Measurements from ENCODE around the gene TSPAN18. TPM values are rescaled to one million over a fixed set of nuclear protein-coding genes. Genes with fewer than 3 reads are reported as not detected.

TSPAN18 gene
- total RNA-seq, 4 donors from 2014 or later = 31.1 to 74.6 (median 34.7) TPM

DNA sequence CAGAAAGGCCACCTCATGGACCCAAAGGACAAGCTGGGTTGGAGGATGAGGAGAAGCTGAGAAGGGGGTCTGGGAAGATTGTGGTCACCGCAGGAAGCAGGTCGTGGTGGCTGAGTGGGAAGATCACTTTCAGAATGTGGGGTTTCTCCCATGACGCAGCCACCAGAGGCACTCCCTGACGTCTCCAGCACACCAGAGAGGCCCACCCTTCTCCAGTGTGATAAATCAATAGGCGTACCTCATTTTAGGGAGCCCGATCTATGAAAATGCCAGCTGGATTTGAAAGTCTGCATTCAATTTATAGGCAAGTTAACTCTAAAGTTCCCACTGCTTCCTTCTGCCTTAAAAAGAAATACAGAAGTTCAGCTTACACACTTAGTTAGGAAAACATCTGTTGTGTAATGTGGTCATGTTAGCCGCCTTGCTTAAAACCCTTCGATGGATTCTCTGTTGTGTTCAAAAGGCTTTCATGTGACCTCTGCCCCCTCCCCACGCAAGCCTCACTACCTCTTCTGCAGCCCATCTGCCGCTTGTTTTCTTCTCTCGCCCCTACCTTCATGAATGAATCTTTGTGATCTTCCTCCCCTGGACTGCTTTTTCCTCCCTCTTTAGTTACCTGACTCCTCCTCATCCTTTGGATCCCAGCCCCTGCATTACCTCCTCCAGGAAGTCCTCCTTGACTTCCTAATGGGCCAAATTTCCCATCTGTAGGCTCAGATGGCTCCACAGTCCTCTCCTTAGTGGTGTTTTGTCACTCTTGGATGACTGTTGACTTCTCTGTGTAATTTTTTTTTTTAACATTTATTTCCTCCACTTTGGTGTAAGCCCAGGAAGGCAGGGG, 10.7 kb downstream of the TSPAN18 start:
- 66 to 74% methylated on average over 11 of the region's 11 CpGs for WGBS, 2 donors (ENCODE audit: low coverage in 1 of 2)
- no peak overlapping the region for H3K4me3 ChIP-seq
- H3K36me3 ChIP-seq = no peaks in the 10 kb centered on the region
- TF ChIP-seq EP300 (IDR thresholded peaks at IDR 0.05) (no peak), POLR2AphosphoS5 (IDR thresholded peaks at IDR 0.05) (no peak)
- TF ChIP-seq, protein P1, sequence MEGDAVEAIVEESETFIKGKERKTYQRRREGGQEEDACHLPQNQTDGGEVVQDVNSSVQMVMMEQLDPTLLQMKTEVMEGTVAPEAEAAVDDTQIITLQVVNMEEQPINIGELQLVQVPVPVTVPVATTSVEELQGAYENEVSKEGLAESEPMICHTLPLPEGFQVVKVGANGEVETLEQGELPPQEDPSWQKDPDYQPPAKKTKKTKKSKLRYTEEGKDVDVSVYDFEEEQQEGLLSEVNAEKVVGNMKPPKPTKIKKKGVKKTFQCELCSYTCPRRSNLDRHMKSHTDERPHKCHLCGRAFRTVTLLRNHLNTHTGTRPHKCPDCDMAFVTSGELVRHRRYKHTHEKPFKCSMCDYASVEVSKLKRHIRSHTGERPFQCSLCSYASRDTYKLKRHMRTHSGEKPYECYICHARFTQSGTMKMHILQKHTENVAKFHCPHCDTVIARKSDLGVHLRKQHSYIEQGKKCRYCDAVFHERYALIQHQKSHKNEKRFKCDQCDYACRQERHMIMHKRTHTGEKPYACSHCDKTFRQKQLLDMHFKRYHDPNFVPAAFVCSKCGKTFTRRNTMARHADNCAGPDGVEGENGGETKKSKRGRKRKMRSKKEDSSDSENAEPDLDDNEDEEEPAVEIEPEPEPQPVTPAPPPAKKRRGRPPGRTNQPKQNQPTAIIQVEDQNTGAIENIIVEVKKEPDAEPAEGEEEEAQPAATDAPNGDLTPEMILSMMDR (IDR thresholded peaks at IDR 0.05) = no peak
- no peaks in the 10 kb centered on the region for H3K9me3 ChIP-seq
- peak overlapping the region in 3 of 4 donors; percentile 12 to 92 (median 91) for H3K27ac ChIP-seq
- ATAC-seq = no peak
- no peaks in the 10 kb centered on the region for H3K27me3 ChIP-seq
- peaks cover 0 to 80% (median 24%) of the 10 kb centered on the region in 3 donors for H3K4me1 ChIP-seq

DNA sequence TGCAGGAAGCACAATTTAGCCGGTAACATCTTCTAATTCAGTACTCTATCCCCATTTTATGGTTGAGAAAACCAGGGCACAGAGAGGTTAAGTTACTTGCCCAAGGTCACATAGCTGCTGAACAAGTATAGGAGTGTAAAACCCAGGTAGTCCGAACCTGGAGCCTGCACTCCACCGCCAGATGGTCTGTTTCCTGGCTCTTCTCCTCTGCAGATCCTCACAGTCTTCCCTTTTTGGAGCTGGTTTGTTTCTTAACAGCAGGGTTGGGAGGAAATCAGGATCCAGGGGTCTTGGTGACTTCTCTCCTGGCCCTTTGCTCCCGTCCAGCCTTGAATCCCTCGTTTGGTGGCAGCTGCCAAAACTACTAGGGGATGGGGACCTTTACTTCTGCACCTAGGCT, 12.0 kb downstream of the TSPAN18 start:
- ATAC-seq = no peak
- no peak for TF ChIP-seq POLR2AphosphoS5 (IDR thresholded peaks at IDR 0.05)
- no peak for TF ChIP-seq EP300 (IDR thresholded peaks at IDR 0.05)
- TF ChIP-seq, protein P1 (IDR thresholded peaks at IDR 0.05) = no peak
- TF ChIP-seq POLR2A (IDR thresholded peaks at IDR 0.05) = no peak
- Histone ChIP-seq H3K9me3 (no peaks in the 10 kb centered on the region), H3K36me3 (no peaks in the 10 kb centered on the region), H3K4me1 (peaks cover 4 to 80% (median 37%) of the 10 kb centered on the region in 3 donors), H3K27me3 (no peaks in the 10 kb centered on the region), H3K4me3 (no peak overlapping the region), H3K27ac (peak overlapping the region in 2 of 4 donors; percentile 17 to 85)
- 62 to 100% methylated on average over 2 of the region's 5 CpGs for WGBS, 2 donors (ENCODE audit: low coverage in 1 of 2)

DNA sequence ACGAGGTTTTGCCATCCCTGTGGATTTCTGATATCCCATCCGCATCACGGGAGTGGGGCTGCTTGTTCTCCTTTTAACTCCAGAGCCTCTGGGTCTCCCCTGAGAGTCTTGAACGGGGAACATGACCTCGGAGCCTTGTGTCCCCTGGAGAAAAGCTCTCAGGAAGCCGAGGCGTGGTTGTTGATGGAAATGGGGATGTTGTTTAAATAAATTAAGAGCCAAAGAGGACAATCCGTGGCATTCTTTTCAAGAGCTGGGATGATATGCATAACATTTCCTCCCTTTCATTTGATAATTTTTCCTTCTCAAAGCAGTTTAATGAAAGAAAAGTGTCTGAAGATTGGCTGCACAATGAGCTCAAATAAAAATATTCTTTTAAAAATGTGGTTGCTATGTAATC, 14.2 kb downstream of the TSPAN18 start:
- Histone ChIP-seq H3K27ac (peak overlapping the region in 3 of 4 donors; percentile 82 to 86 (median 85)), H3K9me3 (no peaks in the 10 kb centered on the region), H3K27me3 (no peaks in the 10 kb centered on the region), H3K4me1 (peaks cover 9 to 79% (median 36%) of the 10 kb centered on the region in 3 donors), H3K4me3 (no peak overlapping the region), H3K36me3 (no peaks in the 10 kb centered on the region)
- no peak for ATAC-seq
- TF ChIP-seq POLR2A (IDR thresholded peaks at IDR 0.05) (no peak), POLR2AphosphoS5 (IDR thresholded peaks at IDR 0.05) (no peak), EP300 (IDR thresholded peaks at IDR 0.05) (no peak)
- TF ChIP-seq, protein P1 (IDR thresholded peaks at IDR 0.05) = no peak
- WGBS, 2 donors (ENCODE audit: low coverage in 1 of 2) = 18% methylated on average over 6 to 8 of the region's 8 CpGs

DNA sequence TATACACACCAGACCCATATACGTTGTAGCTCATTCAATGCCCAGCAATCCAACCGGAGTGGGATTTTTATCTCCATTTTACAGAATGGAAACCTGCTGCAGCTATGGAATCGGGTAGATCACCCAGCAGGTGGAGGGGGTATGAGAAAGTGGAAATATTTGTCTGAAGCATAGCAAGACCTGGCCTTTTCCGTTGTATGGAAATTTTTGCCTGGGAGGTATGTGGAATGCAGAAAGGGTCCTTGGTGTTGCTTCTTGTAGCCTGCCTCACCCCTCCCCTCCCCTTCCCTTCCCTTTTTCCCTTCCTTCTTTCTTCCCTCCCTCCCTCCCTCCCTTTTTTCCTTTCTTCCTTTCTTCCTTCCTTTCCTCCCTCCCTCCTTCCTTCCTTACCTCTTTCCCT, 15.2 kb downstream of the TSPAN18 start:
- Histone ChIP-seq H3K4me3 (no peak overlapping the region), H3K27ac (peak overlapping the region in 3 of 4 donors; percentile 82 to 86 (median 85)), H3K27me3 (no peaks in the 10 kb centered on the region), H3K36me3 (no peaks in the 10 kb centered on the region), H3K9me3 (no peaks in the 10 kb centered on the region), H3K4me1 (peaks cover 11 to 80% (median 42%) of the 10 kb centered on the region in 3 donors)
- 46 to 71% methylated on average over 1 to 2 of the region's 4 CpGs for WGBS, 2 donors (ENCODE audit: low coverage in 1 of 2)
- TF ChIP-seq EP300 (IDR thresholded peaks at IDR 0.05) (no peak), POLR2AphosphoS5 (IDR thresholded peaks at IDR 0.05) (no peak), POLR2A (IDR thresholded peaks at IDR 0.05) (no peak)
- TF ChIP-seq, protein P1 (IDR thresholded peaks at IDR 0.05) = no peak
- no peak for ATAC-seq

All from gastroesophageal sphincter (tissue), 4 donors.